ENCODE measurements around the gene LYL1. TPM values are rescaled to one million over a fixed set of nuclear protein-coding genes. Genes with fewer than 3 reads are reported as not detected.
A peak's percentile ranks its signal among the peaks of the same experiment; 100 is the strongest.

LYL1 gene
- total RNA-seq, 1 donor from 2014 or later = 9.4 TPM

GRCh38 chr19:13087795-13088537 is 14.7 kb downstream of the LYL1 start:
- intact Hi-C loops (cut with DNase I) = no loop called here
- ATAC-seq (no peak), DNase-seq (ENCODE audit: missing footprints) (no peak)

GRCh38 chr19:13087295-13087694 is 15.4 kb downstream of the LYL1 start:
- ATAC-seq = no peak
- no peak for DNase-seq (ENCODE audit: missing footprints)
- intact Hi-C loops (cut with DNase I) = no loop called here

- intact Hi-C loops (cut with DNase I) = no loop called here
- no peak for ATAC-seq
- no peak for DNase-seq (ENCODE audit: missing footprints)
Observed at GRCh38 chr19:13086341-13086740, 16.3 kb downstream of the LYL1 start.

GRCh38 chr19:13085666-13086065 is 17.0 kb downstream of the LYL1 start:
- ATAC-seq = no peak
- intact Hi-C loops (cut with DNase I) = no loop called here
- no peak for DNase-seq (ENCODE audit: missing footprints)

GRCh38 chr19:13083627-13084026 is 19.0 kb downstream of the LYL1 start:
- intact Hi-C loops (cut with DNase I) = no loop called here
- DNase-seq (ENCODE audit: missing footprints) (peak; percentile 68), ATAC-seq (no peak)

- DNase-seq (ENCODE audit: missing footprints) = no peak
- ATAC-seq = no peak
- intact Hi-C loops (cut with DNase I) = no loop called here
Observed at GRCh38 chr19:13083008-13083404, 19.7 kb downstream of the LYL1 start.

GRCh38 chr19:13082192-13083007 is 20.3 kb downstream of the LYL1 start:
- ATAC-seq = peak; percentile 51
- intact Hi-C loops (cut with DNase I) = no loop called here
- DNase-seq (ENCODE audit: missing footprints) = no peak

GRCh38 chr19:13079542-13079986 is 23.1 kb downstream of the LYL1 start:
- ATAC-seq = peak; percentile 29
- intact Hi-C loops (cut with DNase I) = no loop called here
- peak; percentile 77 for DNase-seq (ENCODE audit: missing footprints)

- DNase-seq (ENCODE audit: missing footprints) (no peak), ATAC-seq (peak; percentile 48)
- intact Hi-C loops (cut with DNase I) = no loop called here
Observed at GRCh38 chr19:13078897-13079541, 23.6 kb downstream of the LYL1 start.

GRCh38 chr19:13078381-13078780 is 24.3 kb downstream of the LYL1 start:
- intact Hi-C loops (cut with DNase I) = no loop called here

GRCh38 chr19:13077240-13077639 is 25.4 kb downstream of the LYL1 start:
- intact Hi-C loops (cut with DNase I) = no loop called here
- DNase-seq (ENCODE audit: missing footprints) (peak; percentile 58), ATAC-seq (no peak)

More at GRCh38 chr19:13078381-13078780, 24.3 kb downstream of the LYL1 start:
- DNase-seq (ENCODE audit: missing footprints) = no peak
- ATAC-seq = no peak

GRCh38 chr19:13076787-13077186 is 25.9 kb downstream of the LYL1 start:
- ATAC-seq = no peak
- DNase-seq (ENCODE audit: missing footprints) = no peak
- intact Hi-C loops (cut with DNase I) = no loop called here

GRCh38 chr19:13076320-13076719 is 26.3 kb downstream of the LYL1 start:
- ATAC-seq (no peak), DNase-seq (ENCODE audit: missing footprints) (no peak)
- intact Hi-C loops (cut with DNase I) = no loop called here

GRCh38 chr19:13074378-13074777 is 28.3 kb downstream of the LYL1 start:
- no peak for ATAC-seq
- no peak for DNase-seq (ENCODE audit: missing footprints)
- intact Hi-C loops (cut with DNase I) = no loop called here

GRCh38 chr19:13073263-13073662 is 29.4 kb downstream of the LYL1 start:
- DNase-seq (ENCODE audit: missing footprints) (no peak), ATAC-seq (no peak)
- intact Hi-C loops (cut with DNase I) = no loop called here

- intact Hi-C loops (cut with DNase I) = no loop called here
- no peak for ATAC-seq
- no peak for DNase-seq (ENCODE audit: missing footprints)
Observed at GRCh38 chr19:13072188-13072908, 30.3 kb downstream of the LYL1 start.

- no peak for ATAC-seq
- intact Hi-C loops (cut with DNase I) = no loop called here
- no peak for DNase-seq (ENCODE audit: missing footprints)
Observed at GRCh38 chr19:13071444-13072187, 31.0 kb downstream of the LYL1 start.

- no peak for ATAC-seq
- DNase-seq (ENCODE audit: missing footprints) = no peak
- intact Hi-C loops (cut with DNase I) = no loop called here
Observed at GRCh38 chr19:13070425-13071140, 32.1 kb downstream of the LYL1 start.
